ENCODE measurements around the gene KCNG4. TPM values are rescaled to one million over a fixed set of nuclear protein-coding genes. Genes with fewer than 3 reads are reported as not detected.

KCNG4 gene
- total and polyA plus RNA-seq, 2 of the 8 experiments (the other 6 are each of a cell fraction or from before 2014, with no cell fraction given) = not detected

DNA sequence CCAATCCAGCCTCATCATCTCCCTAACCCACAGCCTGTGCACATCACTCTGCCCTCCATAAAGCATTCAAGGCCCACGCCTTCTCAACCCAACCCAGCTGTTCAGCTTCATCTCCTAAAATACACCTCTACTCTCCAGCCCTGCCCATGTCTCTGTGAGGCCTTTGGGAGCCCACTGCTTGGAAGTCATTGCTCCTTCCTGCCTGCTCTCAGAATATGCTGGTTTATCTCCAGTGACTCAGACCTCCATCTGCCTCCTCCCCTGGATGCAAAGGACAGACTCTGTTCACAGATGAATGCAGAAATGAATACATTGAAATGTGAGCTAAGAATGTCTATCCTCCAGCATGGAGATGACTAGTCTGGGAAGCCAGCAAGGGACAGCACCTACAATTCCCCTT, 19.0 kb downstream of the KCNG4 start (continued):
- TF ChIP-seq, protein P1, sequence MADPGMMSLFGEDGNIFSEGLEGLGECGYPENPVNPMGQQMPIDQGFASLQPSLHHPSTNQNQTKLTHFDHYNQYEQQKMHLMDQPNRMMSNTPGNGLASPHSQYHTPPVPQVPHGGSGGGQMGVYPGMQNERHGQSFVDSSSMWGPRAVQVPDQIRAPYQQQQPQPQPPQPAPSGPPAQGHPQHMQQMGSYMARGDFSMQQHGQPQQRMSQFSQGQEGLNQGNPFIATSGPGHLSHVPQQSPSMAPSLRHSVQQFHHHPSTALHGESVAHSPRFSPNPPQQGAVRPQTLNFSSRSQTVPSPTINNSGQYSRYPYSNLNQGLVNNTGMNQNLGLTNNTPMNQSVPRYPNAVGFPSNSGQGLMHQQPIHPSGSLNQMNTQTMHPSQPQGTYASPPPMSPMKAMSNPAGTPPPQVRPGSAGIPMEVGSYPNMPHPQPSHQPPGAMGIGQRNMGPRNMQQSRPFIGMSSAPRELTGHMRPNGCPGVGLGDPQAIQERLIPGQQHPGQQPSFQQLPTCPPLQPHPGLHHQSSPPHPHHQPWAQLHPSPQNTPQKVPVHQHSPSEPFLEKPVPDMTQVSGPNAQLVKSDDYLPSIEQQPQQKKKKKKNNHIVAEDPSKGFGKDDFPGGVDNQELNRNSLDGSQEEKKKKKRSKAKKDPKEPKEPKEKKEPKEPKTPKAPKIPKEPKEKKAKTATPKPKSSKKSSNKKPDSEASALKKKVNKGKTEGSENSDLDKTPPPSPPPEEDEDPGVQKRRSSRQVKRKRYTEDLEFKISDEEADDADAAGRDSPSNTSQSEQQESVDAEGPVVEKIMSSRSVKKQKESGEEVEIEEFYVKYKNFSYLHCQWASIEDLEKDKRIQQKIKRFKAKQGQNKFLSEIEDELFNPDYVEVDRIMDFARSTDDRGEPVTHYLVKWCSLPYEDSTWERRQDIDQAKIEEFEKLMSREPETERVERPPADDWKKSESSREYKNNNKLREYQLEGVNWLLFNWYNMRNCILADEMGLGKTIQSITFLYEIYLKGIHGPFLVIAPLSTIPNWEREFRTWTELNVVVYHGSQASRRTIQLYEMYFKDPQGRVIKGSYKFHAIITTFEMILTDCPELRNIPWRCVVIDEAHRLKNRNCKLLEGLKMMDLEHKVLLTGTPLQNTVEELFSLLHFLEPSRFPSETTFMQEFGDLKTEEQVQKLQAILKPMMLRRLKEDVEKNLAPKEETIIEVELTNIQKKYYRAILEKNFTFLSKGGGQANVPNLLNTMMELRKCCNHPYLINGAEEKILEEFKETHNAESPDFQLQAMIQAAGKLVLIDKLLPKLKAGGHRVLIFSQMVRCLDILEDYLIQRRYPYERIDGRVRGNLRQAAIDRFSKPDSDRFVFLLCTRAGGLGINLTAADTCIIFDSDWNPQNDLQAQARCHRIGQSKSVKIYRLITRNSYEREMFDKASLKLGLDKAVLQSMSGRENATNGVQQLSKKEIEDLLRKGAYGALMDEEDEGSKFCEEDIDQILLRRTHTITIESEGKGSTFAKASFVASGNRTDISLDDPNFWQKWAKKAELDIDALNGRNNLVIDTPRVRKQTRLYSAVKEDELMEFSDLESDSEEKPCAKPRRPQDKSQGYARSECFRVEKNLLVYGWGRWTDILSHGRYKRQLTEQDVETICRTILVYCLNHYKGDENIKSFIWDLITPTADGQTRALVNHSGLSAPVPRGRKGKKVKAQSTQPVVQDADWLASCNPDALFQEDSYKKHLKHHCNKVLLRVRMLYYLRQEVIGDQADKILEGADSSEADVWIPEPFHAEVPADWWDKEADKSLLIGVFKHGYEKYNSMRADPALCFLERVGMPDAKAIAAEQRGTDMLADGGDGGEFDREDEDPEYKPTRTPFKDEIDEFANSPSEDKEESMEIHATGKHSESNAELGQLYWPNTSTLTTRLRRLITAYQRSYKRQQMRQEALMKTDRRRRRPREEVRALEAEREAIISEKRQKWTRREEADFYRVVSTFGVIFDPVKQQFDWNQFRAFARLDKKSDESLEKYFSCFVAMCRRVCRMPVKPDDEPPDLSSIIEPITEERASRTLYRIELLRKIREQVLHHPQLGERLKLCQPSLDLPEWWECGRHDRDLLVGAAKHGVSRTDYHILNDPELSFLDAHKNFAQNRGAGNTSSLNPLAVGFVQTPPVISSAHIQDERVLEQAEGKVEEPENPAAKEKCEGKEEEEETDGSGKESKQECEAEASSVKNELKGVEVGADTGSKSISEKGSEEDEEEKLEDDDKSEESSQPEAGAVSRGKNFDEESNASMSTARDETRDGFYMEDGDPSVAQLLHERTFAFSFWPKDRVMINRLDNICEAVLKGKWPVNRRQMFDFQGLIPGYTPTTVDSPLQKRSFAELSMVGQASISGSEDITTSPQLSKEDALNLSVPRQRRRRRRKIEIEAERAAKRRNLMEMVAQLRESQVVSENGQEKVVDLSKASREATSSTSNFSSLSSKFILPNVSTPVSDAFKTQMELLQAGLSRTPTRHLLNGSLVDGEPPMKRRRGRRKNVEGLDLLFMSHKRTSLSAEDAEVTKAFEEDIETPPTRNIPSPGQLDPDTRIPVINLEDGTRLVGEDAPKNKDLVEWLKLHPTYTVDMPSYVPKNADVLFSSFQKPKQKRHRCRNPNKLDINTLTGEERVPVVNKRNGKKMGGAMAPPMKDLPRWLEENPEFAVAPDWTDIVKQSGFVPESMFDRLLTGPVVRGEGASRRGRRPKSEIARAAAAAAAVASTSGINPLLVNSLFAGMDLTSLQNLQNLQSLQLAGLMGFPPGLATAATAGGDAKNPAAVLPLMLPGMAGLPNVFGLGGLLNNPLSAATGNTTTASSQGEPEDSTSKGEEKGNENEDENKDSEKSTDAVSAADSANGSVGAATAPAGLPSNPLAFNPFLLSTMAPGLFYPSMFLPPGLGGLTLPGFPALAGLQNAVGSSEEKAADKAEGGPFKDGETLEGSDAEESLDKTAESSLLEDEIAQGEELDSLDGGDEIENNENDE (IDR thresholded peaks at IDR 0.05; ENCODE audit: insufficient replicate concordance, low read length) = no peak

Data from H1 (cell line).